Neural cell (in vitro differentiated cells): ENCODE results near the gene FAM185A.

ENCODE experiments used
- EZH2 ChIP-seq: fragments of 200-600, 300-800 bp; shearing (Covaris generic), sonication (generic); IDR thresholded peaks from 2 replicates; pipeline ENCODE4 v1.6.1; 2014; ENCODE audit warnings: antibody characterized with exemption, low read length, borderline replicate concordance, mild to moderate bottlenecking; ENCODE audit not compliant: insufficient read depth, poor library complexity, severe bottlenecking
- POLR2AphosphoS5 ChIP-seq: IDR thresholded peaks from 2 replicates; pipeline ENCODE4 v1.6.1; 2012
- TAF1 ChIP-seq: IDR thresholded peaks from 2 replicates; pipeline ENCODE4 v1.6.1; 2012; ENCODE audit warnings: low read depth
- TF ChIP-seq, protein P1 (sequence below): fragments of 450-650 bp; IDR thresholded peaks from 2 replicates; pipeline ENCODE4 v1.5.1; 2014; ENCODE audit warnings: antibody characterized with exemption, mild to moderate bottlenecking, moderate library complexity; ENCODE audit not compliant: poor library complexity, severe bottlenecking
- TF ChIP-seq, protein P2 (sequence below): IDR thresholded peaks from 2 replicates; pipeline ENCODE4 v1.6.1; 2012; ENCODE audit warnings: borderline replicate concordance

DNA sequence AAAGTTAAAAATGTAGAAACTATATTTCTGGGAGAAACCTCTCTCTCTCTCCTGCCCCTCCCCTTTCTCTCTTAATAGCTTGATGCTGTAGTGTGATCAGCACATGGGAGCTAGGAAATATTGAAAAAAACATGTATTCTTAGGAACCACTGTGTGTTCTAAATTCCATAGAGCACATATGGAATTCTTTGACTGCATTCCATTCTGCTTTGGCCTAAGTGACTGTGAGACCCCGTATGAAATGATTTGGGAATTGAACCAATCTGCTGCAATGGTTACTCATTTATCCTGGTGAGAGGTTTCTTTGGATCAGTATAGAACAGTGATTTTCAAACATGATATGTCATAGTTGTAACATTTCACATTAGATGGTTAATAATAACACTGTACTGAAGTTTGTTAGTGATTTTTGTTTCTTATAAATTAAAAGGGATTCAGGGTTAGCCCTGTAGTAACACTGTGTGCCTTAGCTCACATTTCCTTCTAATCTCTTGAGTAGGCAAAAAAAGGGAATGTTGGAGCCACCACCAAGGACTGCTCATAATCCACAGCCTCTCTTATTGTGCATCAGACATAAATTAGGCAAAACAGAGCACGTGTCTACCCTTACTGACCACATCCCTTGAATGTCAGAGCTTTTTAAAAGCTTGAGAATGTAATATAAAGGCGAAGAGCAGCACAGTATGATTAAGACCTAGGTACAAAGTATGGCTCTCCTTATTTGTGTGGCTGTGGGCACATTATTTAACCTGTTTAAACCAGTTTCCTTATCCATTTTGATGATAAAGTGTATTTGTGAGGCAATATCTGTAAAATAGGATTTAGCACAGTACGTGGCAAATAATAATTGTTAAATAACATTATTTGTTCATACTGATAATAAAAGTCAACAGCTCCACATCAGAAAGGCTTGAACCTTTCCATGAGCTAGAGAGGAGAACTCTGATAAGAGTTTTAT lies 69.1 kb downstream of the FAM185A start:
- TF ChIP-seq, protein P1, sequence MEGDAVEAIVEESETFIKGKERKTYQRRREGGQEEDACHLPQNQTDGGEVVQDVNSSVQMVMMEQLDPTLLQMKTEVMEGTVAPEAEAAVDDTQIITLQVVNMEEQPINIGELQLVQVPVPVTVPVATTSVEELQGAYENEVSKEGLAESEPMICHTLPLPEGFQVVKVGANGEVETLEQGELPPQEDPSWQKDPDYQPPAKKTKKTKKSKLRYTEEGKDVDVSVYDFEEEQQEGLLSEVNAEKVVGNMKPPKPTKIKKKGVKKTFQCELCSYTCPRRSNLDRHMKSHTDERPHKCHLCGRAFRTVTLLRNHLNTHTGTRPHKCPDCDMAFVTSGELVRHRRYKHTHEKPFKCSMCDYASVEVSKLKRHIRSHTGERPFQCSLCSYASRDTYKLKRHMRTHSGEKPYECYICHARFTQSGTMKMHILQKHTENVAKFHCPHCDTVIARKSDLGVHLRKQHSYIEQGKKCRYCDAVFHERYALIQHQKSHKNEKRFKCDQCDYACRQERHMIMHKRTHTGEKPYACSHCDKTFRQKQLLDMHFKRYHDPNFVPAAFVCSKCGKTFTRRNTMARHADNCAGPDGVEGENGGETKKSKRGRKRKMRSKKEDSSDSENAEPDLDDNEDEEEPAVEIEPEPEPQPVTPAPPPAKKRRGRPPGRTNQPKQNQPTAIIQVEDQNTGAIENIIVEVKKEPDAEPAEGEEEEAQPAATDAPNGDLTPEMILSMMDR = no peak
- TF ChIP-seq EZH2 (no peak), TAF1 (no peak), POLR2AphosphoS5 (no peak)
- TF ChIP-seq, protein P2, sequence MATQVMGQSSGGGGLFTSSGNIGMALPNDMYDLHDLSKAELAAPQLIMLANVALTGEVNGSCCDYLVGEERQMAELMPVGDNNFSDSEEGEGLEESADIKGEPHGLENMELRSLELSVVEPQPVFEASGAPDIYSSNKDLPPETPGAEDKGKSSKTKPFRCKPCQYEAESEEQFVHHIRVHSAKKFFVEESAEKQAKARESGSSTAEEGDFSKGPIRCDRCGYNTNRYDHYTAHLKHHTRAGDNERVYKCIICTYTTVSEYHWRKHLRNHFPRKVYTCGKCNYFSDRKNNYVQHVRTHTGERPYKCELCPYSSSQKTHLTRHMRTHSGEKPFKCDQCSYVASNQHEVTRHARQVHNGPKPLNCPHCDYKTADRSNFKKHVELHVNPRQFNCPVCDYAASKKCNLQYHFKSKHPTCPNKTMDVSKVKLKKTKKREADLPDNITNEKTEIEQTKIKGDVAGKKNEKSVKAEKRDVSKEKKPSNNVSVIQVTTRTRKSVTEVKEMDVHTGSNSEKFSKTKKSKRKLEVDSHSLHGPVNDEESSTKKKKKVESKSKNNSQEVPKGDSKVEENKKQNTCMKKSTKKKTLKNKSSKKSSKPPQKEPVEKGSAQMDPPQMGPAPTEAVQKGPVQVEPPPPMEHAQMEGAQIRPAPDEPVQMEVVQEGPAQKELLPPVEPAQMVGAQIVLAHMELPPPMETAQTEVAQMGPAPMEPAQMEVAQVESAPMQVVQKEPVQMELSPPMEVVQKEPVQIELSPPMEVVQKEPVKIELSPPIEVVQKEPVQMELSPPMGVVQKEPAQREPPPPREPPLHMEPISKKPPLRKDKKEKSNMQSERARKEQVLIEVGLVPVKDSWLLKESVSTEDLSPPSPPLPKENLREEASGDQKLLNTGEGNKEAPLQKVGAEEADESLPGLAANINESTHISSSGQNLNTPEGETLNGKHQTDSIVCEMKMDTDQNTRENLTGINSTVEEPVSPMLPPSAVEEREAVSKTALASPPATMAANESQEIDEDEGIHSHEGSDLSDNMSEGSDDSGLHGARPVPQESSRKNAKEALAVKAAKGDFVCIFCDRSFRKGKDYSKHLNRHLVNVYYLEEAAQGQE = no peak
